Muscle layer of colon (tissue), 2 donors: ENCODE results near the gene TBC1D10A.

Experiments
- H3K27ac ChIP-seq: one replicate; pipeline ENCODE4 v1.7.0; 2013; ENCODE audit warnings: low read depth, mild to moderate bottlenecking, low read length, moderate library complexity
- H3K27me3 ChIP-seq, 2 donors: one replicate each; pipeline ENCODE4 v1.7.0; 2013; ENCODE audit warnings: low read length in 2 of 2, mild to moderate bottlenecking in 2 of 2; ENCODE audit not compliant: insufficient read depth in 2 of 2, control insufficient read depth in 1 of 2
- H3K36me3 ChIP-seq: one replicate; pipeline ENCODE4 v1.7.0; 2013; ENCODE audit warnings: mild to moderate bottlenecking, low read length; ENCODE audit not compliant: insufficient read depth
- H3K4me1 ChIP-seq: one replicate; pipeline ENCODE4 v1.7.0; 2013; ENCODE audit warnings: mild to moderate bottlenecking, low read length; ENCODE audit not compliant: insufficient read depth
- H3K4me3 ChIP-seq, 2 donors: one replicate each; pipeline ENCODE4 v1.7.0; 2013; ENCODE audit warnings: low read length in 2 of 2, low read depth in 1 of 2, mild to moderate bottlenecking in 1 of 2, moderate library complexity in 1 of 2
- H3K9ac ChIP-seq: one replicate; pipeline ENCODE4 v1.7.0; 2013; ENCODE audit warnings: low read length
- H3K9me3 ChIP-seq: one replicate; pipeline ENCODE4 v1.7.0; 2013; ENCODE audit warnings: mild to moderate bottlenecking, low read length
- donor health status: abdominal sarcoma.
- donor health status: Adenocarcinoma of cecum.

TBC1D10A gene

GRCh38 chr22:30328466-30329049, 1.8 kb upstream of the TBC1D10A start:
- H3K9ac ChIP-seq, result no peak overlapping the region
- H3K27me3 ChIP-seq, result no peaks in the 10 kb centered on the region
- H3K4me1 ChIP-seq, result peaks cover 29% of the 10 kb centered on the region
- H3K9me3 ChIP-seq, result no peaks in the 10 kb centered on the region
- no peak overlapping the region for H3K4me3 ChIP-seq
- no peak overlapping the region for H3K27ac ChIP-seq
- peaks cover 14% of the 10 kb centered on the region for H3K36me3 ChIP-seq

GRCh38 chr22:30327864-30328345, 1.2 kb upstream of the TBC1D10A start:
- H3K9ac ChIP-seq, result no peak overlapping the region
- H3K4me1 ChIP-seq, result peaks cover 34% of the 10 kb centered on the region
- peaks cover 8% of the 10 kb centered on the region for H3K36me3 ChIP-seq
- no peak overlapping the region for H3K27ac ChIP-seq
- no peak overlapping the region for H3K4me3 ChIP-seq
- no peaks in the 10 kb centered on the region for H3K27me3 ChIP-seq
- no peaks in the 10 kb centered on the region for H3K9me3 ChIP-seq

GRCh38 chr22:30326255-30326705, 461 bp downstream of the TBC1D10A start:
- Histone ChIP-seq H3K9me3 (no peaks in the 10 kb centered on the region), H3K4me3 (peak overlapping the region; percentile 74 to 82), H3K36me3 (no peaks in the 10 kb centered on the region), H3K27me3 (no peaks in the 10 kb centered on the region), H3K27ac (peak overlapping the region; percentile 81), H3K9ac (peak overlapping the region; percentile 60), H3K4me1 (peaks cover 44% of the 10 kb centered on the region)

- H3K4me3 ChIP-seq, result peak overlapping the region; percentile 74 to 82
- peaks cover 49% of the 10 kb centered on the region for H3K4me1 ChIP-seq
- H3K36me3 ChIP-seq, result no peaks in the 10 kb centered on the region
- H3K9me3 ChIP-seq, result no peaks in the 10 kb centered on the region
- H3K27me3 ChIP-seq, result no peaks in the 10 kb centered on the region
- H3K27ac ChIP-seq, result peak overlapping the region; percentile 51
- H3K9ac ChIP-seq, result peak overlapping the region; percentile 60
Measured at GRCh38 chr22:30325724-30326254, 952 bp downstream of the TBC1D10A start.

GRCh38 chr22:30325065-30325720, 1.5 kb downstream of the TBC1D10A start:
- peak overlapping the region; percentile 60 for H3K9ac ChIP-seq
- H3K27me3 ChIP-seq, result no peaks in the 10 kb centered on the region
- peaks cover 55% of the 10 kb centered on the region for H3K4me1 ChIP-seq
- H3K27ac ChIP-seq, result peak overlapping the region; percentile 51
- peak overlapping the region; percentile 74 to 82 for H3K4me3 ChIP-seq
- H3K36me3 ChIP-seq, result peaks cover 2% of the 10 kb centered on the region
- H3K9me3 ChIP-seq, result no peaks in the 10 kb centered on the region

GRCh38 chr22:30324014-30324730, 2.6 kb downstream of the TBC1D10A start:
- peaks cover 12% of the 10 kb centered on the region for H3K36me3 ChIP-seq
- no peaks in the 10 kb centered on the region for H3K27me3 ChIP-seq
- no peak overlapping the region for H3K27ac ChIP-seq
- H3K9me3 ChIP-seq, result no peaks in the 10 kb centered on the region
- H3K4me1 ChIP-seq, result peaks cover 65% of the 10 kb centered on the region
- peak overlapping the region in 1 of 2 donors; percentile 82 for H3K4me3 ChIP-seq
- H3K9ac ChIP-seq, result no peak overlapping the region

- Histone ChIP-seq H3K27ac (no peak overlapping the region), H3K4me1 (peaks cover 68% of the 10 kb centered on the region), H3K9me3 (no peaks in the 10 kb centered on the region), H3K9ac (no peak overlapping the region), H3K4me3 (no peak overlapping the region), H3K36me3 (peaks cover 12% of the 10 kb centered on the region), H3K27me3 (no peaks in the 10 kb centered on the region)
Measured at GRCh38 chr22:30323246-30323645, 3.5 kb downstream of the TBC1D10A start.

GRCh38 chr22:30321461-30321860, 5.3 kb downstream of the TBC1D10A start:
- Histone ChIP-seq H3K36me3 (peaks cover 12% of the 10 kb centered on the region), H3K4me1 (peaks cover 63% of the 10 kb centered on the region), H3K4me3 (no peak overlapping the region), H3K27ac (no peak overlapping the region), H3K9me3 (no peaks in the 10 kb centered on the region), H3K27me3 (no peaks in the 10 kb centered on the region), H3K9ac (no peak overlapping the region)

GRCh38 chr22:30320021-30320556, 6.7 kb downstream of the TBC1D10A start:
- Histone ChIP-seq H3K9me3 (no peaks in the 10 kb centered on the region), H3K9ac (no peak overlapping the region), H3K4me3 (no peak overlapping the region), H3K27ac (no peak overlapping the region), H3K36me3 (peaks cover 12% of the 10 kb centered on the region), H3K27me3 (no peaks in the 10 kb centered on the region), H3K4me1 (peaks cover 67% of the 10 kb centered on the region)

- no peaks in the 10 kb centered on the region for H3K27me3 ChIP-seq
- no peak overlapping the region for H3K4me3 ChIP-seq
- no peaks in the 10 kb centered on the region for H3K9me3 ChIP-seq
- H3K4me1 ChIP-seq, result peaks cover 62% of the 10 kb centered on the region
- H3K9ac ChIP-seq, result no peak overlapping the region
- peaks cover 12% of the 10 kb centered on the region for H3K36me3 ChIP-seq
- no peak overlapping the region for H3K27ac ChIP-seq
Measured at GRCh38 chr22:30318799-30319419, 7.8 kb downstream of the TBC1D10A start.

GRCh38 chr22:30317778-30318177, 9.0 kb downstream of the TBC1D10A start:
- H3K27ac ChIP-seq, result no peak overlapping the region
- H3K27me3 ChIP-seq, result no peaks in the 10 kb centered on the region
- H3K36me3 ChIP-seq, result peaks cover 12% of the 10 kb centered on the region
- H3K4me3 ChIP-seq, result no peak overlapping the region
- no peaks in the 10 kb centered on the region for H3K9me3 ChIP-seq
- H3K9ac ChIP-seq, result no peak overlapping the region
- peaks cover 57% of the 10 kb centered on the region for H3K4me1 ChIP-seq
